ENCODE results near the gene EIF2AK3. TPM values are rescaled to one million over a fixed set of nuclear protein-coding genes. Genes with fewer than 3 reads are reported as not detected.

The EIF2AK3 gene
- total RNA-seq, result 10 to 100 TPM in 2 of 4 donors, 1 to 10 TPM in 2; 7.1 to 16.6 (median 10.4) TPM
- polyA plus RNA-seq, result 10 to 100 TPM in 1 of 3 donors, 1 to 10 TPM in 2; 3.0 to 13.6 (median 5.5) TPM

DNA sequence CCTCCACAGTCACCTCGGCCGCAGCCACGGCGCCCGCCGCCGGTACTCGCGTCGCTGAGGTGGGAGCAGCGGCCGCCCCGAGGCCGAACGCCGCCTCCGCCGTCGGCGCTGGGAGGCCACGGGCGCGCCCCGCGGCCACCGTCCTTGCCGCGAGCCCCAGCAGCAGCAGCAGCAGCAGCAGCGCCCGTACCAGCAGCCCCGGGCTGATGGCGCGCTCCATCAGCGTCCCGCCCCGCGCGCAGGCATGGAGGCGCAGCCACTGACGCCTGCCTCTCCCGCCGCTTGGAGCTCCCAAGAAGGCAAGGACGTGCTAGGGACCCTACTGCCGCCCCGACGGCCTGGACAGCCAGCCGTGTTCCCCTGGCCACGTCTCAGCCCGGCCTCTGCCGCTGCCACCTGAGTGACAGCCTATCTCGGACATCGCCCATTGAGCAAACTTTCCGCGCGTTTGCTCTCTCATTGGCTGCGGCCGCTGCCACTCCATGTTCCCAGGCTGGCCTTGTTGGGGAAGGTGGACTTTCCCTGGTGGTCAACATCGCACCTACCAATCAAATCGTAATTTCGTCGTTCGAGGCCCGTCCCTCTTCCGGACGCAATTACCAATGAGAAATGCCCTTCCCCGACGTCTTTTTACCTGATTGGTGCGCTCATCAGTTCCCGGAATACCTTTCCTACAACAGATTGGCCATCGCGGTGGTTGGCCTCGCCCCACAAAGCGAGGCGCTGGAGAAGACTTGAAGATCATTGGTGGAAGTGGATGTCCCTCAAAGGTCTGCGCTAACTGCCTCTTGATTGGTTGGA lies at the start of gene EIF2AK3:
Gene EIF2AK3, minus strand, starts transcription at position 410 of the 801 bp plus-strand sequence. Its CDS starts 190 bp downstream, at position 220.
- H3K9me3 ChIP-seq, result no peaks in the 10 kb centered on the region
- H3K4me3 ChIP-seq, result peak within 1 kb of the TSS; percentile 86 to 95 (median 88)
- peaks cover 0 to 35% (median 24%) of the 10 kb centered on the region in 4 donors for H3K4me1 ChIP-seq
- 0% methylated on average over 75 of the region's 75 CpGs for WGBS, 2 donors
- peak; percentile 99 for DNase-seq
- H3K27me3 ChIP-seq, result no peaks in the 10 kb centered on the region
- TF ChIP-seq POLR2AphosphoS5 (IDR thresholded peaks at IDR 0.05) (peak; percentile 95 to 100 (median 97)), EP300 (IDR thresholded peaks at IDR 0.05) (no peak), POLR2A (IDR thresholded peaks at IDR 0.05) (peak; percentile 93 to 96)
- TF ChIP-seq, protein P1, sequence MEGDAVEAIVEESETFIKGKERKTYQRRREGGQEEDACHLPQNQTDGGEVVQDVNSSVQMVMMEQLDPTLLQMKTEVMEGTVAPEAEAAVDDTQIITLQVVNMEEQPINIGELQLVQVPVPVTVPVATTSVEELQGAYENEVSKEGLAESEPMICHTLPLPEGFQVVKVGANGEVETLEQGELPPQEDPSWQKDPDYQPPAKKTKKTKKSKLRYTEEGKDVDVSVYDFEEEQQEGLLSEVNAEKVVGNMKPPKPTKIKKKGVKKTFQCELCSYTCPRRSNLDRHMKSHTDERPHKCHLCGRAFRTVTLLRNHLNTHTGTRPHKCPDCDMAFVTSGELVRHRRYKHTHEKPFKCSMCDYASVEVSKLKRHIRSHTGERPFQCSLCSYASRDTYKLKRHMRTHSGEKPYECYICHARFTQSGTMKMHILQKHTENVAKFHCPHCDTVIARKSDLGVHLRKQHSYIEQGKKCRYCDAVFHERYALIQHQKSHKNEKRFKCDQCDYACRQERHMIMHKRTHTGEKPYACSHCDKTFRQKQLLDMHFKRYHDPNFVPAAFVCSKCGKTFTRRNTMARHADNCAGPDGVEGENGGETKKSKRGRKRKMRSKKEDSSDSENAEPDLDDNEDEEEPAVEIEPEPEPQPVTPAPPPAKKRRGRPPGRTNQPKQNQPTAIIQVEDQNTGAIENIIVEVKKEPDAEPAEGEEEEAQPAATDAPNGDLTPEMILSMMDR (IDR thresholded peaks at IDR 0.05), result peak in 2 of 4 experiments; percentile 10 to 20
- intact Hi-C loops (cut with DNase I), result loop anchor here (5.0 kb wide), 2 partner anchors 35 to 570 kb away; partner anchors contain the start of gene KRCC1
- peak within 1 kb of the TSS; percentile 97 to 99 (median 97) for H3K27ac ChIP-seq
- H3K36me3 ChIP-seq, result no peaks in the 10 kb centered on the region

DNA sequence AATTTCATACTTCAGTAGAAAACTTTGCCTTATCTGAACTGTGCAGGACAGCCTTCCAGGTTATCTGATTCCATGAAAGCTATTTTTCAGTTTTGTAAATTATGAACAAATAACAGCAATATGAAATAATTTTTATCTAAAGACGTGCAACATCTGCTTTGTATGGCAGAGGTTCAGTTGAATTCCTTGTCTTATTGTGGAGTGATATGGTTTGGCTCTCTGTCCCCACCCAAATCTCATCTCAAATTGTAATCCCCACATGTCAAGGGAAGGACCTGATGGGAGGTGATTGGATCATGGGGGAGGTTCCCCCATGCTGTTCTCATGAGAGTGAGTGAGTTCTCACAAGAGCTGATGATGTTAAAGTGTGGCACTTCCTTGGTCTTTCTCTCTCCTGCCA lies 46.1 kb upstream of the EIF2AK3 start:
- no peak for DNase-seq
- Histone ChIP-seq H3K27me3 (no peaks in the 10 kb centered on the region), H3K36me3 (no peaks in the 10 kb centered on the region), H3K4me1 (no peaks in the 10 kb centered on the region), H3K4me3 (no peak overlapping the region), H3K9me3 (no peaks in the 10 kb centered on the region), H3K27ac (no peak overlapping the region)
- WGBS, 2 donors, result 76 to 81% methylated on average over 1 of the region's 1 CpG
- intact Hi-C loops (cut with DNase I), result no loop called here
- TF ChIP-seq EP300 (IDR thresholded peaks at IDR 0.05) (no peak), POLR2AphosphoS5 (IDR thresholded peaks at IDR 0.05) (no peak), POLR2A (IDR thresholded peaks at IDR 0.05) (no peak)
- TF ChIP-seq, protein P1 (IDR thresholded peaks at IDR 0.05), result no peak

DNA sequence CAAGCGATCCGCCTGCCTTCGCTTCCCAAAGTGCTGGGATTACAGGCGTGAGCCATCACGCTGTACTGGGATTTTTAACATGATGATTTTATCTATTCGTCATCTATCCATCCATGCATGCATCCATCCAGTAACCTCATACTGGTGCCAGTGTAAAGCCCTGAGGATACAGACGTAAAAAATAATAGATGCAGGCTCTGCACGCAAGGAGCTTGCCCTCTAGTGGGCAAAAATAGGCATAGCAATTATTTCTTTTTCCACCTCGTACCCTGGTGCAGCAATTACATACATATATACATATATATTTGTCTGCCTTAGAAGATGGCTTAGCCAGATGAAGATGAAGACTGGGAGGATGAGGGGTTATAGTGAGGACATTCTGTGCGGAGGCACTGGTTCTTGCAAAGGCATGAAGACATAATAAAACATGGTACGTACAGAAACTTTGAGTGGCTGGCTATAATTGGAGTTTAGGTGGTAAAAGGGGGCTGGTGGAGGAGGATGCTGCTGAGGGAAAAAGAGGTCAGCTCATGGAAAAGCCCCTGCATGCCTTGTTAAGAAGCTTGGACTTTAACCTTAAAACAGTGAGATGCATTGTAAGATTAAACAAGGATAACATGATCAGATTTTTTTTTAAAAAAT lies 44.6 kb upstream of the EIF2AK3 start:
- Histone ChIP-seq H3K27ac (no peak overlapping the region), H3K27me3 (no peaks in the 10 kb centered on the region), H3K36me3 (no peaks in the 10 kb centered on the region), H3K4me1 (no peaks in the 10 kb centered on the region), H3K4me3 (no peak overlapping the region), H3K9me3 (no peaks in the 10 kb centered on the region)
- 46 to 48% methylated on average over 11 of the region's 11 CpGs for WGBS, 2 donors
- no peak for DNase-seq
- intact Hi-C loops (cut with DNase I), result loop anchor here (1.0 kb wide), 1 partner anchor 81 kb away; no protein-coding TSS in a partner anchor
- no peak for TF ChIP-seq POLR2A (IDR thresholded peaks at IDR 0.05)
- TF ChIP-seq, protein P1 (IDR thresholded peaks at IDR 0.05), result peak; percentile 53 to 86 (median 67)
- TF ChIP-seq EP300 (IDR thresholded peaks at IDR 0.05), result no peak

DNA sequence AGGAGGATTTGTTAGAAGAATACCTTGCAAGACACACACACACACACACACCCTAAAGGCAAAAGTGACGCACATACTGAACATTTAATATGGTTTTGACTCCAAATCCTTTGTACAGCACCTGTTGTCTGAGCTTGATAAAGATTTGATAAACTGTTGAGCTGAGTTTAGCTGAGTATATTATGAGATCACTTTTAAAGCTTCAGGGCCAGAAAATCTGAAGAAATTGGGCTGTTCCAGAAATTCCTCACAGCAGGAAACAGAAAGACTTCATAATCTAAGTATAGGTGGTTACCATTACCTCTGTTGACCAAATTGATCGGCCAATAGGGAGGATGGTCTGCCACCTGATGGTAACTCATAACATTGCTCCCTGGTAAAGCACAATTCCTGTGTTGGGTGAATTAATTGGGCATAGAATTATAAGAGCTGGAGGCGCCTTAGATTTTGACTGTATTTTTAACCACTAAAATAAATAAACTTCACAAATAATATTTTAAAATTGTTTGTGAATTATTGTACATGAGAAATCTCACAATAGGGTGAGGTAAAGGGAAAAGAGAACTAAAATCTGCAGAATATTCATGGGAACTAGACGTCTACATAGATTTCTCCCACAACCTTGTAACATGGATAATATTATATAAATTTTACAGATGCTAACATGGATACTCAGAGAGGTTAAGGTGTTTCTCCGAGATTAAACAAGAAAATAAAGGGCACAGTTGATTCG lies 42.4 kb upstream of the EIF2AK3 start:
- DNase-seq, result no peak
- H3K4me1 ChIP-seq, result no peaks in the 10 kb centered on the region
- no peaks in the 10 kb centered on the region for H3K9me3 ChIP-seq
- WGBS, 2 donors, result 67 to 74% methylated on average over 6 of the region's 6 CpGs
- H3K36me3 ChIP-seq, result no peaks in the 10 kb centered on the region
- H3K27me3 ChIP-seq, result no peaks in the 10 kb centered on the region
- H3K27ac ChIP-seq, result no peak overlapping the region
- no peak overlapping the region for H3K4me3 ChIP-seq
- intact Hi-C loops (cut with DNase I), result no loop called here
- no peak for TF ChIP-seq POLR2A (IDR thresholded peaks at IDR 0.05)
- TF ChIP-seq, protein P1 (IDR thresholded peaks at IDR 0.05), result peak in 2 of 4 experiments; percentile 10 to 39

All from sigmoid colon (tissue), 7 donors.